LNCAP (cell line): ENCODE data around the gene PID1.

Experiments used
- TF ChIP-seq, protein P1 (sequence below): fragments of 450-650 bp; IDR thresholded peaks from 2 replicates; pipeline ENCODE4 v1.5.1; 2017; ENCODE audit warnings: mild to moderate bottlenecking

Gene PID1

DNA sequence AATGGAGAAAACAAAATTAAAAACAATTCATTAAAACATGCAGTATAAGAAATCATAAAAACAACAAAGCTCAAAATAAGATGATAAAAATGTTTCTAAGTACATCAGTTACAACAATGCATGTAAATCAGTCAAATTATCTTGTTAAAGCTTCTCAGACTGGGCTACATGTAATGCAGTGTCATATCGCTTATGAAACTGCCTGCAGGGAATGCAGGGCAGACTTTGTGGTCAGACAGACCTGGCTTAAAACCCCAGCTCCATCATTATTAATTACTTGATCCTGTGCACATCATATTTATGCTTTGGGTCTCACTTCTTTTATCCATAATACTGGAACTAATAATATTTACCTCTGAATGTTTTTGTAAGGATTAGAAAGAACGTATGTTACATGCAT lies 74.6 kb downstream of the PID1 start:
- TF ChIP-seq, protein P1, sequence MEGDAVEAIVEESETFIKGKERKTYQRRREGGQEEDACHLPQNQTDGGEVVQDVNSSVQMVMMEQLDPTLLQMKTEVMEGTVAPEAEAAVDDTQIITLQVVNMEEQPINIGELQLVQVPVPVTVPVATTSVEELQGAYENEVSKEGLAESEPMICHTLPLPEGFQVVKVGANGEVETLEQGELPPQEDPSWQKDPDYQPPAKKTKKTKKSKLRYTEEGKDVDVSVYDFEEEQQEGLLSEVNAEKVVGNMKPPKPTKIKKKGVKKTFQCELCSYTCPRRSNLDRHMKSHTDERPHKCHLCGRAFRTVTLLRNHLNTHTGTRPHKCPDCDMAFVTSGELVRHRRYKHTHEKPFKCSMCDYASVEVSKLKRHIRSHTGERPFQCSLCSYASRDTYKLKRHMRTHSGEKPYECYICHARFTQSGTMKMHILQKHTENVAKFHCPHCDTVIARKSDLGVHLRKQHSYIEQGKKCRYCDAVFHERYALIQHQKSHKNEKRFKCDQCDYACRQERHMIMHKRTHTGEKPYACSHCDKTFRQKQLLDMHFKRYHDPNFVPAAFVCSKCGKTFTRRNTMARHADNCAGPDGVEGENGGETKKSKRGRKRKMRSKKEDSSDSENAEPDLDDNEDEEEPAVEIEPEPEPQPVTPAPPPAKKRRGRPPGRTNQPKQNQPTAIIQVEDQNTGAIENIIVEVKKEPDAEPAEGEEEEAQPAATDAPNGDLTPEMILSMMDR: no peak

GRCh38 chr2:229195346-229195947 lies 75.6 kb downstream of the PID1 start:
- TF ChIP-seq, protein P1: no peak

GRCh38 chr2:229193281-229193680 lies 77.8 kb downstream of the PID1 start:
- TF ChIP-seq, protein P1: no peak

GRCh38 chr2:229191413-229191812 lies 79.7 kb downstream of the PID1 start:
- TF ChIP-seq, protein P1: no peak

- TF ChIP-seq, protein P1: no peak
Observed at GRCh38 chr2:229181641-229182040, 89.4 kb downstream of the PID1 start.

- TF ChIP-seq, protein P1: no peak
Observed at GRCh38 chr2:229180658-229181057, 90.4 kb downstream of the PID1 start.

DNA sequence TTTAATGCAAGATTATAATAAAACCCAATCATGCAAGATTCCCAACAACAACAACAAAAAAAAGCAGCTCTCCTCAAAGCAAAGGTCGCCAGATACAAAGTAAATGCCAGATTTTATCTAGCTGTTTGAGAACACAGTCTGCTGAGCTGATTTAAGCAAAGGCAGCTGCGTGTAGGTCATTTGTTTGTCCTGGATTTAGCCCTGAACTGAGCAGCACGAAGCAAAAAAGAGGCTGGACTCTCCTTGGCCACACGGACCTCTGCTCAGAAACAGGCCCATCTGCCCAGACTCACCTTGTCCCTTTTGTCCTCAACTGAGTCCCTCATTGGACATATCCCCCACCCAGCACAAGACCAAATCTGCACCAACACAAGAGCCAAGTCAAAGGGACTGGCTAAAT lies 91.5 kb downstream of the PID1 start:
- TF ChIP-seq, protein P1: no peak

DNA sequence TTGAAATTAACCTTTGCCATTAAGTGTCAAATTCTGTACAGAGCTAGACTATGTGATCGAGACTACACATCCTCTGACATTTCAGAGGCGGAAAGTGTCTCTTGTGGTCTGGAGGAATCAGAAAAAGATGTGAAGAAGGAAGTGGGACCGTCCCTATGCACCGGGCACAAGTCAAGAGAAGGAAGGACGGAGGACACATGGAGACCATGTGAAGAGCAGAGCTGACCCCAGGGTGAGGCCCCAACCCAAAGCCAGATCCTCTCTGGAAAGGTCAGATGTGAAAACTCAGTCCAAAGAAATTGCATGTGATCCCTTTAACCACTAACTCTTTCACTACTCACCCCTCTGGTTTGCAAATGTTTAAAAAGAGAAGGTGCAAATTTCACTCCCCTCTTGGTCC lies 92.4 kb downstream of the PID1 start:
- TF ChIP-seq, protein P1: no peak
